CD4-positive, alpha-beta T cell treated with Interleukin-4 for 1 hour (primary cell): Measurements from ENCODE around the gene HMOX2.

Experiments
- DNase-seq, 2 donors: peaks; one replicate each; pipeline ENCODE4 v3.0.0-alpha.2; 2020 to 2022

HMOX2 gene

GRCh38 chr16:4465977-4466779 lies 10.0 kb upstream of the HMOX2 start:
- peak; percentile 72 to 79 for DNase-seq

- no peak for DNase-seq
Measured at GRCh38 chr16:4467916-4468315, 8.3 kb upstream of the HMOX2 start.

- DNase-seq: no peak
Measured at GRCh38 chr16:4468972-4469371, 7.2 kb upstream of the HMOX2 start.

- DNase-seq: no peak
Measured at GRCh38 chr16:4471869-4472268, 4.3 kb upstream of the HMOX2 start.

GRCh38 chr16:4472880-4473279 lies 3.3 kb upstream of the HMOX2 start:
- DNase-seq: no peak

- peak; percentile 87 to 91 for DNase-seq
Measured at GRCh38 chr16:4474192-4474961, 1.8 kb upstream of the HMOX2 start, which contains the start of gene NMRAL1. TSS of gene NMRAL1 (minus strand) at chr16:4474625. CDS start at chr16:4474132, 493 bp downstream.

GRCh38 chr16:4477966-4478365 lies 1.8 kb downstream of the HMOX2 start:
- peak in 1 of 2 donors; percentile 46 for DNase-seq

- peak in 1 of 2 donors; percentile 42 for DNase-seq
Measured at GRCh38 chr16:4481526-4481925, 5.3 kb downstream of the HMOX2 start.

- no peak for DNase-seq
Measured at GRCh38 chr16:4481963-4482362, 5.8 kb downstream of the HMOX2 start.

GRCh38 chr16:4486126-4486893 lies 10.1 kb downstream of the HMOX2 start:
- no peak for DNase-seq

GRCh38 chr16:4487955-4488498 lies 11.8 kb downstream of the HMOX2 start:
- no peak for DNase-seq

GRCh38 chr16:4488499-4488967 lies 12.3 kb downstream of the HMOX2 start:
- peak in 1 of 2 donors; percentile 70 for DNase-seq

- DNase-seq: no peak
Measured at GRCh38 chr16:4489030-4489429, 12.8 kb downstream of the HMOX2 start.

GRCh38 chr16:4491898-4492297 lies 15.7 kb downstream of the HMOX2 start:
- no peak for DNase-seq

GRCh38 chr16:4494746-4495490 lies 18.7 kb downstream of the HMOX2 start:
- DNase-seq: no peak

GRCh38 chr16:4495766-4496165 lies 19.6 kb downstream of the HMOX2 start:
- no peak for DNase-seq

GRCh38 chr16:4496305-4496704 lies 20.1 kb downstream of the HMOX2 start:
- no peak for DNase-seq

- no peak for DNase-seq
Measured at GRCh38 chr16:4498546-4499195, 22.5 kb downstream of the HMOX2 start.

GRCh38 chr16:4499196-4499555 lies 23.0 kb downstream of the HMOX2 start:
- no peak for DNase-seq

- no peak for DNase-seq
Measured at GRCh38 chr16:4500272-4500671, 24.1 kb downstream of the HMOX2 start.

GRCh38 chr16:4501071-4501478 lies 24.9 kb downstream of the HMOX2 start:
- no peak for DNase-seq
